HG03442 (cell line): ENCODE measurements around the gene TMEM132C.

Experiments
- ATAC-seq: cut with Tn5 transposase; IDR thresholded peaks from one replicate; pipeline ENCODE4 v1.9.1; 2021; ENCODE audit warnings: mild to moderate bottlenecking, moderate library complexity; ENCODE audit not compliant: unreplicated experiment

Gene TMEM132C

DNA sequence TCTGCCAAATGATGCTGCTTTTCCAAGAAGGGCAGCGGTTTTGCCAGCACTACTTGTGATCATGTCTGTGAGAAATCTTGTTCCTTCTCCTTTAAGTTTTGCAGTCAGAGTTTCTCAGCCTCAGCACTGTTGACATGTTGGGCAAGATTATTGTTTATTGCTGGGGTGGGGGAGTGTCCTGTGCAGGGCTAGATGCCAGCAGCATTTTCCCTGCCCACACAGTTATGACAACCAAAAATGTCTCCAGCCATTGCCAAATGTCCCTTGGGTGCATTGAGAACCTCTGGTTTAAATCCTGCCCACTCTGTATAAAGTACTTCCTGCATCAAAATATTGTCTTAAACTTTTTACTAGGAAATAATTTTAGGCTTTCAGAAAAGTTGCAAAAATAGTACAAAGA, 20.0 kb downstream of the TMEM132C start:
- ATAC-seq, result no peak

DNA sequence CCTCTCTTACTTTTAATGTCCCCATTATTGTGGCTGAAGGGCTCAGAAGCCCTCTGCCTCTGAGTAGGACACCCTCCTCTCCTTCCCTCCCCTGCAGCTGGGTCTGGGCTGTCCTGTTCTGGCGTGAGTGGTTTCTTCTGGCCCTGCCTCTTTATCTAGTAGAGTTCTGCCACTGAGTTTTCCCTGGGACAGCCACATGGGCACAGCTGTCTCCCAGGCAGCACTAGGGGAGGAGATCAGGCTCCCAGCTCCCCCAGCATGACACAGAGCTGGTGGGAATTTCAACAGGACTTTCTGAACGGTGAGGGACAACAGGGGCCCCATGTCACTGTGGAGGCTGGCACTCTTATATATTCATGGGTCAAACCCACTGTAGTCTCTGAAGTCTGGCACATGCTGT, 21.4 kb downstream of the TMEM132C start:
- no peak for ATAC-seq

DNA sequence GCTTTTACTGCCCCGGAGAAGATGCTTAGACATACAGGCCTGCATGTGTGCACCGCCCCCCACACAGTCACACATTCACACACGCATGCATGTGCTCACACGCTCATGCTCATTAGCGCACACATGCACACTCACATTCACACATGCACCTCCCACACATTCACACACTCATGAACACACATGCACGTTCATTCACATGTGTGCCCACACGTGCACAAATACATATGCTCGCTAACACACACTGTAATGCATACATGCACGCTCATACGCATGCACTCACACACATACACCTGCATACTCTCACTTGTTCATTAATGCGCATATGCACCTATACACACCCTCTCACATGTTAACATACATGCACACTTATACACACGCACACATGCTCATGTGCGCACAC, 21.9 kb downstream of the TMEM132C start:
- ATAC-seq, result no peak

DNA sequence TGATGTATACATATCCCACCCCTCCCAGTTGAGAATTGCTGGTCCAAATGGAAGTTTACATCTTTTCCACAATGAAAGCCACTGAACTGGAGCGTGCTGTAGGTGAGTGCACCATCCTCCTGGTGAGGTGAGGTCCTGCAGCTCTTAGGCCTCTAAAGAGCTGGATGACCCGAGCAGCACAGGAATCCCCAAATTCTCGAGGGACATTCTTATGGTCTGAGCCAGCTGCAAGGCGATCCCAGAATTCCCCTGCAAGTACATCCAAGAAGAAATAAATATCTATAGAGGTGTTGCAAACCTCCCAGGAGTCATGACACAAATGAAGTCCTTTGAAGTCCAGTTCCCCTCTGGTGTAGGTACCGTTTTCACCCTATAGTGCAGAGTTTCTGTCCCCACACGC, 24.0 kb downstream of the TMEM132C start:
- ATAC-seq, result no peak

DNA sequence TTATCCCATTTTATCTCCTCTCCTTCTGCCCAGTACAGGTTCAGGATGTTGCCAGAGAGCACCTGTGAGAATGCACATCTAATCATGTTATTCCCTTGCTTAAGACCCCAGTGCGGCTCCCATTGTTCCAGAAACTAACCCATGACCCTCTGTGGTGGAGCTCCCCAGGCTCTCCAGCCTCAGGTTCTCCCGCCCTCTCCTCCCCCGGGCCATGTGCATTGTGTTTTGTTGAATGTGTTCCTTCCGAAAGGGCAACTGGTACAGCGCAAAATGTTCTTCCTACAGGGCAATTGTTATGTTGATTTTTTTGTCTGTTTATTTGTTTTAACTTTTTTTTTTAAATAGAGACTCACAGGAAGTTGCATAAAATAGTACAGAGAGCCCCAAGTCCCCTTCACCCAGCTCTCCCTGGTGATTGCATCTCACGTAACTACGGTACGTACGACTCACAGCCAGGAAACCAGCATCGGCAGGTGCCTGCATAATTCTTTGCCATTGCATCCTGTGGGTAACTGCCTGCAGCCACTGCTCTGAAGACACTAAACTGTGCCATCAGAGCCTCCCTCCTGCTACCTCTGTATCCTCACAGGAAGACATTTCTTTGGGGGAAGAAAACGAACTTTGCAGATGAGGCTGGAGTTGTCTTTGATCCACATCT, 31.2 kb downstream of the TMEM132C start:
- no peak for ATAC-seq

DNA sequence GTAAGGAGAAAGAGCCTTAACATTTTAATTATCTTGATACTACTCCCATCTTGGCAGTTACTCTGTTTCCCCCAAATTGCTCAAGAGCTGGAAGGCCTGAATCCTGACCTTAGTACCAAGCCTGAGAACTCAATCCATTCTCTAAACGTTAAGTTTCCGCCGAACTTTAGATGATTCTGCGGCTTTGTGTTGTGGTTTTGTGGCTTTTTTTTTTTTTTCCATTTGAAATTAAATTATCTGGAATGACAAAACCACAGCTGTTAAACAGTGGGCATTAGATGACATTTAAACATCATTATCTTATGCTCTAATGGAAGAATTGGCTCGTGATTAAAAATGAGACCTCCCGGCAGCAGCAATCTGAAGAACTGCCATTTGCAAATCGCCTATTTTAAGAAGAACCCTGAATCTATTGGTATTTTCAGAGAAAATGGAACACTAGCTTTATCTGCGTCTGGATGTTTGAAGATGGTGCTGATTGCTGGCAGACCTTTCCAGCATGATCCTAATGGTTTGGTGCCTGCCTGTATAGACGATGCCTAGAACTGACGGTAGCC, 38.4 kb downstream of the TMEM132C start:
- no peak for ATAC-seq

DNA sequence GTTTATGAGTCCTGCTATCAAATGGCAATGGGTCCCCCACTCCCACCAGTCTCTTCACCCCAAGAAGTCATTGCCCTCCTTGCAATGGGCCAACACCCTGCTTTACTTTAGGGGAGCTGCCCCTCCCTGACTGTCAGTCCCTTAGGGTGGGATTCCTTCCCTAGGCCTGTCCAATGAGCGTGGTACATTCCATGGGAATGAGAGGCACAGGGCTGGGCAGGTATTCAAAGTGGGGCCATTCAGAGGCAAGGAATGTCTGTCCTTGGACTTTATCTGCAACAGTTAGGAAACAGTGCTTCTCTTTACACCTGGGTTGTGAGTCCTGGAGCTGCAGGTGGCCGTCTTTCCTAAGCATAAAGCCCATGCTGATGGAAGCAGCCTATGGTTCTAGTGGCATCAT, 40.8 kb downstream of the TMEM132C start:
- ATAC-seq, result no peak

DNA sequence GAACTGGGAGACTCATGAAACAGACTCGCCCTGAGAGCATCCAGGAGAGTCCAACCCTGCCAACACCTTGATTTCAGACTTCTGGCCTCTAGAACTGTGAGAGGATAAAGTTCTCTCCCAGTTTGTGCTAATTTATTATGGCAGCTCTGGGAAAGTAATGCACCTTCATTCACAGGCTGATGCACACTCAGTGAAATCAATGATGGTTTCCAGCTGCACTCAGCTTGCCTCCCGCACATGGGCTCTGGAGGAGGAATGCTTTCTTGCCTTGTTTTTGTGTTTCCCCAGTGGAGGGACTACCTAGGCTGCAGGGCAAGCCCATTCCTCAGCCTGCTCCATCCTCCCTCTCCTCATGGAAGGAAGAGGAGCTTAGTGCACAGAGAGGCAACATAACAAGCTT, 45.7 kb downstream of the TMEM132C start:
- no peak for ATAC-seq

DNA sequence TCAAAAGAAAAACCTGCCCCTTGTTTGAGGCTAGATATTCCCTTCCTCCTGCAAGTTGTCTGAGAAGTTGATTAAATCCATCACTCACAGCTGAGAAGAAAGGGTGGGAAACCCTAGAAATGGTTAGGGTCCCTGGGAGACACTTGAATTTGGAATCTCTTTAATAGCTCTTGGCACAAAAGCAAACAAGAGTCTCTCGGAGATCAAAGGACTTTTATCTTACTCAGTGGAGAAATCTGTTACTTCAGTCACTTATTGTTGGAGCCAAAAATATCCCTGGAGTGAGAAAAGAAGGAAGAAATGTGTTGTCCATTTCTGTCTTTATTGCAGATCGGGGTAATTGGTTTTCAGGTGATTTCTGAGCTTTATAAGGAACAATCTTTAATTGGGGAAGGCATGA, 47.0 kb downstream of the TMEM132C start:
- no peak for ATAC-seq

DNA sequence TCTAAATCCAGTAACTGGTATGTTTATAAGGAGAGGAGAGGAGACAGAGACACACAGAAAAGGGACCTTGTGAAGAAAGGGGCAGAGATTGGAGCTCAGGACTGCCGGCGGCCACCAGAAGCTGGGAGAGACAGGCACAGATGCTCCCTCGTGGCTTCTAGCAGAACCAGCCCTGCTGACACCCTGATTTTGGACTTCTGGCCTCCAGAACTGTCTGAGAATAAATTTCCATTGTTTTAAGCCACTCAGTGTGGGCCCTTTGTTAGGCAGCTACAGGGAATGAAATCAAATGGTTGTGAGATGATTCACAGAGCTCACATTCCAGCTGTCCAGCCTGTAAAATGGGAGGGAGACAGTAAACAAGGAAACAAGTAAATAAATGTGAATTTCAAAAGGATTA, 47.6 kb downstream of the TMEM132C start:
- no peak for ATAC-seq

DNA sequence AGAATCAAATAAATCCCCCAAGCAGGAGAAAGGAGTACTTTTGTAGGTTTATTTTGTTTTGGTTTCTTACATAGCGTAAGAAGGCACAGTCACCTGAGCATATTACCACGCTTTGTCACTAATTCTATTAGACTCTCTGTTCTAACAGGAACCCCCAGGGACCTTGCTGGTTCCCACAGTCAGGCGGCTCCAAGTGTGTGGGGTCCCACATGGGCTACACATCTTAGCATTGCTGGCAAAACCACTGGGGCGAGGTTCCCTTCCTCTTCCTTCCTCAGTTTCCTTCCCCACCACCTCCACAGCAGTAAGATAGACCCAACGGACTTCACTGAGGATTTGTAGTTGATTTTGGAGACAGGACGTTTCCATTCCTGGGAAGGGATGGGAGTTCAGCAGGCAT, 49.1 kb downstream of the TMEM132C start:
- no peak for ATAC-seq

DNA sequence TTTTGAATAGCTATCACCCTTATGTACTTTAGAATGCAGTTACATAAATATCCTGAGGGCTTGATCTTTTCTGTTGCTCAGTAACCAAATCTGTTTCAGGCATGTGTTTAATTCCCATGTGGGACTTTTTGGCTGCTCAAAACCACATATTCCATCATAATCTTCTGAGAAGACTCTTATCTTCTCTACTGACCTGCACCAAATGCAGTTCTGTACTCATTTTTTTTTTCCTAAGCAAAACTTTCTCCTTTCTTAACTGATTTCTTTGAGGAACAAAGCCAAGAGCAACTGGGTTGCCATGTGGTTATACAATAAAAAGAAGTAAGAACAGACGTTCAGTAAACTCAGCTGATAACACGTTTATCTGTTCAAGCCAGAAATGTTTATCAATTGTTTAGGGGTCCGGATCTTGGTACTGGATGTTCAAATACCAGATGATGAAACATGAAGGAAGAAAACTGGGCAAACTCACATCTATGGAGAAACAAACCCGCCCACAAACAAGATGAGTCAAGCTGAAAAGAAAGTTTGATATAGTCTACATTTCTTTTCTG, 50.1 kb downstream of the TMEM132C start:
- ATAC-seq, result no peak

DNA sequence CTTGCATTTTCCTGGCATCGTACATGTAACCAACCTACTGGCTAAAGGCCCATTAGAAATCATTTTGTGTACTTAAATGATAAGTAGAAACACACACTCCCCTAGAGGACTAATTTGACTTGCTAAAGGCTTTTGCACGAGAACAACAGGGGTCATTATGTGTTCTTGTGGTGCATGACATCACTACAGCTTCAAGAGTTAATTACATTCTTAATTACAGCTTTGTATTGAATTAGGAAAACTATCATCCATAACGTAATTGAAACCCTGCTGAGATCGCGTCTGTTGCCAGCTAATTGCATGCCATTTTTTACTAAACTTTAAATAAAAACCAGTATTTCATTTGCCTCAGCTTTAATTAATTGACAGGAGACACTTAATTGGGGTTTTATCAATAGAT, 51.4 kb downstream of the TMEM132C start:
- ATAC-seq, result no peak

DNA sequence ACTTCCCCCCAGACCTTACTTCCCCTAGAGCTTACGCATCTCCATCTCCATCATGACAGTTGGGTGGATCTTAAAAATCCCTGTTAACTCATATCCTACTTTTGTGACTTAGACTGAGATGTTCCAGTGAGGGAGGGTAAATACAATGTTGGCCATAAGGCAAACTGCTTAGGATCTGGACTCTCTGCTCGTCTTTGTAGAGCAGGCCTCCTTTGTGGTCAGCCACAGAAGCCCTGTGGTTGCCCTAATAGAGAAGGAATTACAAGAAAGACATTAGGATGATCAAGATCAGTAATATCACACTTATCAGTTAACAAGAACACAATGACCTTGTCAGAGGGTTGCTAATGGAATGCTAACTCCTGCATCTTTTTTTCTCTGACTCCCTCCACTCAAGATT, 52.0 kb downstream of the TMEM132C start:
- ATAC-seq, result no peak

DNA sequence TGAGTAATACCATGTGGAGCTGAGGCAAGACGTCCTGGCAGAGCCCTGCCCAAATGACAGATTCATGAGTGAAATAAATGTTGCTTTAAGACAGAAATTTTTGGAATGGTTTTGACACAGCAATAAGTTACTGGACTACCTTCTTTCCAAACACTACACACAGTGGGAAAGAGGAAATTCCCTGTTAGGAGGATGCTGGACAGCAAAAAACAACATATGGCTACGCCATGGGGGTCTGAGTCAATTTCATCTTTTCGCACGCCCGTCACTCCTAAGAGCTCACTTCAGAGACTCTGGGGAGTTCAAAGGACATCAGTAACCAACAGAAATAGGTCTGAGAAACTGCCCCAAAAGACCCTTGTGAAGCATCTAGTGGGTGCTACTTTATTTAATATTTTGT, 55.4 kb downstream of the TMEM132C start:
- no peak for ATAC-seq

DNA sequence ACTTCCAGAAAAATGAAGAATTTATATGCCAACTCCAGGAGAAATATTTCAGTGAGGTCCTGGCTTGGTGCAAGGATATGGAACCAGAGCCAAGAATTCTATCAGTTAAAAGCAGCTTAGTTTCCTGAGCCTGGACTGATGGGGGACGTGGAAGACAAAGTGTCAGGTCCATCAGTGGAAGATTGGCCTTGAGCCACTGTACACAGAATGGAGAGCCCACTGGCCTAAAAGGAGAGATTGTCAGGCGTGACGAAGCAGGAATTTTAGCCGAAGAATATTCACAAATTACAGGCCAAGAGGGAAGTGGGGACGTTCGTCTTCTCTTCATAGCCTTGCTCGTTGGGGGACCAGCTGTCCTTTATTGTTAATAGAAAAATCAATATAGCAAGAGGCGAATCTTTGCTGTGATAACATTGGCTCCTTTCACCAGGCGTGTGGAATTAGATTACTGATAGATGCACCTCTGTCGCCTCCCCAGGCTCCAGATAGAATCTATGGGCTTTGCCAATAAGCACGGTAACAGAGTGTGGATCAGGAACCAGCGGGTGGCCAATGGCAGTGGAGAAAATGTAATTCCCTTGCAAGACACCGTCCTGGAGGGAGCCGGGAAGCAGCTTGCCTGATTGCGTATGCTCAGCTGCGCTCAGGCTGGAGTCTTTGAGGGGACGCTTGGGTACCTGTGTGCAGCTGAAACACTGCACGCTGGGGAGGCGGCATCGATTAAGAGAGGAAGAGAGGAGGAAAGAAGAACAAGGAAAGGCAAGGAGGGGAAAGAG, 56.4 kb downstream of the TMEM132C start:
- no peak for ATAC-seq

DNA sequence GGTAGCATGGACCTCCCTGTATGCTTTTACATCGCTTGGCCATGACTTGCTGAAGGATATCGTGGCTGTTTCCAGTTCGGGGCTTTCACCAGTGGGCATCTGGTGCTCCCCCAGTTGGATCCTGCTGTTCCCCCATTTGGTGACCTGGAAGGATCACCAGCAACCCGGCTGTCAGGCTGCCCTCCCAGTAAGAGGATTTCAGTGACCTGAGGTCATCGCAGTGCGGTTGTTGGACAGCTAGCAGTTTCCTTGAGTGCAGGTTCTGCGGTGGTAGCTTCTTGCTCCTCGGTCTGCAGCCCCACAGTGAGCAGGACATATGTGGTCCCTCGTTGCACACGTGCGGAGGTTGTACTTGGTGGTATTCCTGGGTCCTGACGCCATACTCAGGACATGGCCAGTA, 58.7 kb downstream of the TMEM132C start:
- no peak for ATAC-seq

DNA sequence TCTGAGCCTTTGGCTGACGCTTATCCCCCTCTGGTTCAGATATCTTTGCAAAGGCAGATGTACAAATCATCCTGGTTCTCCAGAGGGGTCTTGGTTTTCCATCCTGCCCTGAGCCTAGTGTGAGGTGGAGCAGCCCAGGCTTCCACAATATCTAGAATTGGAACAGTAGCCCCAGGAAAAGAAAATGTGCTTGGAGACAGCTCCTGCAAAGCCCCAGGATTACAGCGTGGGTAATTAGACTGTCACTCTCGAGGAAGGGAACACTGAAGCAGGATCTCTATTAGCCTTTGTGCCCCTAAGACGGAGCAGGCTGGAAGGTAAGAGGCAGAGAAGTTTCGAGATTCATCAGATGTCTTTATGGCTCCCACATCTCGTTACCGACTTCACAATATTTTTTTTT, 59.4 kb downstream of the TMEM132C start:
- no peak for ATAC-seq

DNA sequence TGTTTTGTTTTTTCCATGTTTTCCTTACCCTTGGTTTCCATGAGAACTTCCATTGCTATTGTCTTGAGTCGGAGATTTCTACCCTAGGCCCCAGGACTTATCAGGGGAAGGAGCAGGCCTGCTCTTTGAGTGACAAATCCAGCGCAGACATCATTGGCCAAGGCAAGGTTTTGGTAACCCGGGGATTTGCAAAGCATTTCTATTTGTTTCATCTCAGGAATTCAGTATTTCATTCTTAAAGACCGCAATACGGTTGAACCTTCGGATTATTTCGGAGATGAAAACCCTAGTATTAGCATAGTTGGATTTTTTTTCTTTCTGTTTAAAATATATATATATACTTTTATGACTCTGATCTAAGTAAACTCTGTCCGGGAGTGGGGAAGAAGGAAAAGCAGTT, 62.0 kb downstream of the TMEM132C start:
- no peak for ATAC-seq

DNA sequence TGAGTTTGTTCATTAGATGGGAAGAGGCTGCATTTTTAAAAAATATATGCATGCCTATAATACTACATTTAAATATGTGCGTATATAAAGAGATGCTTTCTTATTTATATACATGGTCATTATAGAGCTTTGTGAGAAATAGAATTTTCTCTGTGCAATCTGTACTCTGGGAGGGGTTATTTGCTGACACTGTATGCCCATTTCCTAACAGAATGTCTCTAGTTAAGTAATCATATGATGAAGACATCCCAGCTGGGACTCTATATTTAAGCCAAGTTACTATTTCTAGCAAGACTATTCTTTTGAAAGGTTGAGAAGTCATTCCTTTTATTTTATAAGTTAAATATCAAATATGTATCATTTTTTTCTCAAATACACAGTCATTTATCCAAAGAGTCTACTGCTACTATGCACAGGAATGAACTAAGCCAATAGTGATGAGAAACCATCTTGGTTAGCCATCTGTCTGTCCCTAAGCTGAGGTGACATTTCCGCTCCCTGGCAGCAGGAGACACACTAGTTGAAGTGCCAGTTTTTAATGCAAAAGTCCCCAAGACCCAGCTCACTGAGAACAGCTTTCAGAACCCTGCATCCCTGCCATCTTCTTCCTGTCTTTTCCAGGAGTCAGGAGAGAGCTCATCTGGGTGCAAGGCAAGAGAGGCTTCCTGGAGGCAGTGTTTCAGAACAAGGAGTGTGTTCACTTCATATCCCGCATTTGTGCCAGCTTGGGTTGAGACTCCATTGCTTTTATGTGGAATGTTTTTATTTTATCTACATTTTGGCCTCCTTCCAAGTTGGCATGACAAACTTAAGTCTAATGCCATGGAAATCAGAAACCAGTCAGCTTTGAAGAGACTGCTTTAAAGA, 69.5 kb downstream of the TMEM132C start:
- no peak for ATAC-seq

DNA sequence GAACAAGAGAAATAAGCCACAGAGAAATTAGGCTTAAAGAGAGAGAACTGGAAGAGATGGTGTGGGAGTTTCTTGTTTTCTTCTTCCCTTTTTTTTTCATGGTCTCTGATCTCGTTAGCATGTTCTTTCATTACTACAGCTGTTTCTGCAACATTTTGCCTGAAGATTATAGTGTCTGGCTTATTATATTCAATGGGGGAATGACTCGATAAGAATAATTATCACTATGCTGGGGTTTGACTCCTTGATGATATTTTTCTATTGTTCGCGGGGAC, 70.0 kb downstream of the TMEM132C start:
- no peak for ATAC-seq
